CD8-positive, alpha-beta memory T cell (primary cell): ENCODE data around the gene TTYH1. TPM values are rescaled to one million over a fixed set of nuclear protein-coding genes. Genes with fewer than 3 reads are reported as not detected.
"Not testable (repeated sequence)": the region's sequence is repeated elsewhere in the genome, so short reads cannot be mapped to it uniquely, and the experiment has no call there.

ENCODE experiments used
- CTCF ChIA-PET: fragments of 350-600 bp; sonication (Branson Sonifier 250); formaldehyde crosslinking; loops from one replicate; lab custom pipeline; 2021; ENCODE audit warnings: antibody characterized with exemption; lab: Charles Lee
- POLR2A ChIA-PET: fragments of 350-600 bp; sonication (Branson Sonifier 250); formaldehyde crosslinking; loops from one replicate; lab custom pipeline; 2021; ENCODE audit warnings: antibody characterized with exemption; lab: Charles Lee
- DNase-seq, 5 donors: peaks; one replicate each; pipeline versions ENCODE4 v3.0.0 to v3.0.0-alpha.2; 2020 to 2022; ENCODE audit warnings: mixed read lengths in 1 of 5
- H3K27ac ChIP-seq: one replicate; pipeline ENCODE4 v1.7.0; 2013; ENCODE audit warnings: low read depth, mild to moderate bottlenecking, low read length, moderate library complexity
- H3K27me3 ChIP-seq: 2 replicates; pipeline ENCODE4 v1.7.0; 2013; ENCODE audit warnings: low read length, mild to moderate bottlenecking; ENCODE audit not compliant: insufficient read depth, poor library complexity, severe bottlenecking
- H3K36me3 ChIP-seq: 2 replicates; pipeline ENCODE4 v1.7.0; 2013; ENCODE audit warnings: mild to moderate bottlenecking, low read length, moderate library complexity; ENCODE audit not compliant: insufficient read depth
- H3K4me1 ChIP-seq: 2 replicates; pipeline ENCODE4 v1.7.0; 2013; ENCODE audit warnings: mild to moderate bottlenecking, low read length, moderate library complexity; ENCODE audit not compliant: insufficient read depth
- H3K4me3 ChIP-seq: 2 replicates; pipeline ENCODE4 v1.7.0; 2013; ENCODE audit warnings: mild to moderate bottlenecking, low read length
- H3K9me3 ChIP-seq: 2 replicates; pipeline ENCODE4 v1.7.0; 2013; ENCODE audit warnings: mild to moderate bottlenecking, low read length
- H3K27ac Mint-ChIP-seq, 8 donors: one replicate each; pipeline ENCODE4 v1.8.0; 2020 to 2021; ENCODE audit warnings: mixed read lengths in 8 of 8, mild to moderate bottlenecking in 6 of 8, inconsistent platforms in 3 of 8, moderate library complexity in 3 of 8
- H3K27me3 Mint-ChIP-seq, 2 donors: one replicate each; pipeline ENCODE4 v1.8.0; 2020 to 2021; ENCODE audit warnings: mixed read lengths in 2 of 2, mild to moderate bottlenecking in 1 of 2, moderate library complexity in 1 of 2
- H3K36me3 Mint-ChIP-seq, 3 donors: one replicate each; pipeline ENCODE4 v1.8.0; 2020 to 2021; ENCODE audit warnings: mixed read lengths in 3 of 3, inconsistent platforms in 1 of 3, mild to moderate bottlenecking in 1 of 3
- H3K4me1 Mint-ChIP-seq, 3 donors: one replicate each; pipeline ENCODE4 v1.8.0; 2020 to 2021; ENCODE audit warnings: mixed read lengths in 3 of 3, inconsistent platforms in 1 of 3, mild to moderate bottlenecking in 1 of 3
- H3K4me3 Mint-ChIP-seq, 7 donors: one replicate each; pipeline ENCODE4 v1.8.0; 2020 to 2021; ENCODE audit warnings: mixed read lengths in 7 of 7, mild to moderate bottlenecking in 6 of 7, moderate library complexity in 4 of 7, inconsistent platforms in 2 of 7
- H3K9me3 Mint-ChIP-seq, 5 donors: one replicate each; pipeline ENCODE4 v1.8.0; 2020 to 2022; ENCODE audit warnings: mixed read lengths in 5 of 5, mild to moderate bottlenecking in 3 of 5, moderate library complexity in 2 of 5, inconsistent platforms in 1 of 5
- polyA plus RNA-seq: library from polyadenylated mRNA; unstranded; fragments of 300-500 nt; fragmentation: Illumina TruSeq; gene quantifications from one replicate; pipeline ENCODE4 v1.2.3, GENCODE V29; 2021
- total RNA-seq, 2 experiments: library from RNA; stranded (reverse); gene quantifications; one replicate each; pipeline ENCODE4 v1.2.3, GENCODE V29; 2021

TTYH1 gene
- total and polyA plus RNA-seq, 3 experiments from 2014 or later = 0.66 TPM; not detected in 2

GRCh38 chr19:54439174-54439851 is 24.0 kb downstream of the TTYH1 start:
- ChIA-PET POLR2A (interaction anchor here (1.5 kb wide), 1 partner anchor 9 kb away, joined by 3 read pairs; the partner anchor contains the start of gene LENG8), CTCF (interaction anchor here (1.0 kb wide), 3 partner anchors 10 to 49 kb away, joined by 3 read pairs; partner anchors contain the start of gene LENG8)
- no peaks in the 10 kb centered on the region for H3K27me3 ChIP-seq
- Mint-ChIP-seq H3K36me3 (peaks cover 0 to 32% (median 6%) of the 10 kb centered on the region in 3 donors), H3K4me3 (no peak overlapping the region), H3K4me1 (peaks cover 8 to 30% (median 24%) of the 10 kb centered on the region in 3 donors), H3K27ac (no peak overlapping the region), H3K9me3 (no peaks in the 10 kb centered on the region), H3K27me3 (no peaks in the 10 kb centered on the region)
- H3K9me3 ChIP-seq = no peaks in the 10 kb centered on the region
- no peaks in the 10 kb centered on the region for H3K4me1 ChIP-seq
- H3K4me3 ChIP-seq = no peak overlapping the region
- DNase-seq = no peak
- no peak overlapping the region for H3K27ac ChIP-seq
- no peaks in the 10 kb centered on the region for H3K36me3 ChIP-seq

- no peak overlapping the region for H3K4me3 Mint-ChIP-seq
- DNase-seq = no peak
- Histone ChIP-seq H3K36me3 (no peaks in the 10 kb centered on the region), H3K4me3 (no peak overlapping the region), H3K27ac (no peak overlapping the region), H3K4me1 (no peaks in the 10 kb centered on the region), H3K27me3 (no peaks in the 10 kb centered on the region), H3K9me3 (no peaks in the 10 kb centered on the region)
- H3K4me1 Mint-ChIP-seq = peaks cover 3 to 20% (median 17%) of the 10 kb centered on the region in 3 donors
- no peaks in the 10 kb centered on the region for H3K9me3 Mint-ChIP-seq
- CTCF ChIA-PET = interaction anchor here (1.8 kb wide), 1 partner anchor 50 kb away, joined by 4 read pairs; no protein-coding TSS in a partner anchor
- H3K27me3 Mint-ChIP-seq = no peaks in the 10 kb centered on the region
- POLR2A ChIA-PET = no interaction called here
- peak overlapping the region in 1 of 8 donors; percentile 8 for H3K27ac Mint-ChIP-seq
- peaks cover 0 to 42% (median 6%) of the 10 kb centered on the region in 3 donors for H3K36me3 Mint-ChIP-seq
These were observed 25.4 kb downstream of the TTYH1 start for GRCh38 chr19:54440641-54441040.

GRCh38 chr19:54444737-54445136 is 29.5 kb downstream of the TTYH1 start:
- Histone ChIP-seq H3K27ac (no peak overlapping the region), H3K9me3 (no peaks in the 10 kb centered on the region), H3K4me1 (peaks cover 13% of the 10 kb centered on the region), H3K27me3 (no peaks in the 10 kb centered on the region), H3K4me3 (no peak overlapping the region), H3K36me3 (no peaks in the 10 kb centered on the region)
- no peak for DNase-seq
- Mint-ChIP-seq H3K27me3 (peaks cover 0 to 8% of the 10 kb centered on the region in 2 donors), H3K27ac (peak overlapping the region in 1 of 8 donors; percentile 19), H3K9me3 (peaks cover 0 to 3% (median 0%) of the 10 kb centered on the region in 5 donors), H3K36me3 (peaks cover 0 to 45% (median 4%) of the 10 kb centered on the region in 3 donors), H3K4me3 (peak overlapping the region in 1 of 7 donors; percentile 32), H3K4me1 (peaks cover 23 to 39% (median 37%) of the 10 kb centered on the region in 3 donors)
- ChIA-PET CTCF (interaction anchor here (1.0 kb wide), 1 partner anchor 29 kb away, joined by 3 read pairs; no protein-coding TSS in a partner anchor), POLR2A (no interaction called here)

GRCh38 chr19:54446349-54446748 is 31.1 kb downstream of the TTYH1 start:
- peak overlapping the region in 1 of 8 donors; percentile 98 for H3K27ac Mint-ChIP-seq
- POLR2A ChIA-PET = not testable (repeated sequence)

GRCh38 chr19:54448040-54448773 is 32.9 kb downstream of the TTYH1 start:
- H3K9me3 Mint-ChIP-seq = peaks cover 0 to 3% (median 0%) of the 10 kb centered on the region in 5 donors
- H3K4me1 Mint-ChIP-seq = peaks cover 43 to 66% (median 54%) of the 10 kb centered on the region in 3 donors
- peaks cover 0 to 11% of the 10 kb centered on the region in 2 donors for H3K27me3 Mint-ChIP-seq
- H3K36me3 Mint-ChIP-seq = peaks cover 3 to 65% (median 5%) of the 10 kb centered on the region in 3 donors
- ChIA-PET CTCF (interaction anchor here (0.7 to 2.2 kb wide), 8 partner anchors 8 to 72 kb away, joined by 3 to 9 read pairs (median 3); partner anchors contain the start of gene LENG9), POLR2A (interaction anchor here (0.7 to 2.0 kb wide), 14 partner anchors 9 to 1151 kb away, joined by 3 to 35 read pairs (median 3); partner anchors contain the start of genes CNOT3, FIZ1, ISOC2 and LENG9)
- H3K4me3 ChIP-seq = peak overlapping the region; percentile 94
- H3K27ac ChIP-seq = peak overlapping the region; percentile 97
- H3K36me3 ChIP-seq = peaks cover 25% of the 10 kb centered on the region
- peaks cover 37% of the 10 kb centered on the region for H3K4me1 ChIP-seq
- H3K27me3 ChIP-seq = no peaks in the 10 kb centered on the region
- DNase-seq = peak in 1 of 5 donors; percentile 32
- H3K27ac Mint-ChIP-seq = peak overlapping the region; percentile 98 to 100 (median 100)
- no peaks in the 10 kb centered on the region for H3K9me3 ChIP-seq
- peak overlapping the region; percentile 93 to 99 (median 97) for H3K4me3 Mint-ChIP-seq

More at GRCh38 chr19:54446349-54446748, 31.1 kb downstream of the TTYH1 start:
- H3K36me3 ChIP-seq, H3K27ac ChIP-seq, H3K4me3 ChIP-seq, H3K27me3 ChIP-seq, CTCF ChIA-PET, H3K9me3 Mint-ChIP-seq, H3K9me3 ChIP-seq, DNase-seq: not testable (repeated sequence)
- Mint-ChIP-seq H3K27me3 (peaks cover 0 to 11% of the 10 kb centered on the region in 2 donors), H3K4me1 (peaks cover 38 to 50% (median 48%) of the 10 kb centered on the region in 3 donors), H3K4me3 (peak overlapping the region in 1 of 7 donors; percentile 18), H3K36me3 (peaks cover 0 to 51% (median 7%) of the 10 kb centered on the region in 3 donors)
- H3K4me1 ChIP-seq = peaks cover 29% of the 10 kb centered on the region

- Mint-ChIP-seq H3K36me3 (peaks cover 4 to 72% (median 5%) of the 10 kb centered on the region in 3 donors), H3K27me3 (peaks cover 0 to 11% of the 10 kb centered on the region in 2 donors), H3K4me3 (peak within 1 kb of the TSS; percentile 93 to 99 (median 97)), H3K4me1 (peaks cover 43 to 68% (median 54%) of the 10 kb centered on the region in 3 donors), H3K9me3 (peaks cover 0 to 3% (median 0%) of the 10 kb centered on the region in 5 donors), H3K27ac (peak within 1 kb of the TSS; percentile 98 to 100 (median 100))
- peak; percentile 96 to 99 (median 99) for DNase-seq
- H3K36me3 ChIP-seq = peaks cover 34% of the 10 kb centered on the region
- peak within 1 kb of the TSS; percentile 94 for H3K4me3 ChIP-seq
- no peaks in the 10 kb centered on the region for H3K9me3 ChIP-seq
- ChIA-PET CTCF (interaction anchor here (0.7 to 2.2 kb wide), 8 partner anchors 9 to 72 kb away, joined by 3 to 9 read pairs (median 3); partner anchors contain the start of gene LENG9), POLR2A (interaction anchor here (0.7 to 2.0 kb wide), 14 partner anchors 10 to 1150 kb away, joined by 3 to 35 read pairs (median 3); partner anchors contain the start of genes CNOT3, FIZ1, ISOC2 and LENG9)
- no peaks in the 10 kb centered on the region for H3K27me3 ChIP-seq
- H3K4me1 ChIP-seq = peaks cover 37% of the 10 kb centered on the region
- peak within 1 kb of the TSS; percentile 97 for H3K27ac ChIP-seq
These were observed 33.8 kb downstream of the TTYH1 start, which contains the start of gene LENG8 for GRCh38 chr19:54448774-54449700. Gene LENG8, plus strand, starts transcription at chr19:54449199. Its CDS starts 2,146 bp downstream, at chr19:54451345.
